ENCODE data around the gene LBHD2.
A peak's percentile ranks its signal among the peaks of the same experiment; 100 is the strongest.

The LBHD2 gene

DNA sequence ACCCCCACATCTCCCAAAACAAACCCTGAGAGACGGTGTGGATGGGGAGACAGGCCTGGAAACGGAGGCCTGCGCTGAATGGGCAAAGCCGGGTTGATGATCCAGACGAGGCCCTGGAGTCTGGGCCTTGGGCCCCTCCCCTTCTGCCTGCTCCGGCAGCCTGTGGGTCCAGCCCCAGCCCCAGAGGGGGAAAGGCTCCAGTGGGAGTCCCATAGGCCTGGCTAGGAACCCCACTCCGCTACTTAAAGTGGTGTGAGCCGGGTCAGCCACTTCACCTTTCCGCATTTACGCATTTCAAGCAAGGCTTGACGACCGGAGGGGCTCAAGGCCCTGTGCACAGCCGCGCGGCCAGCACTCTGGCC, 38.6 kb downstream of the LBHD2 start:
- DNase-seq, result no peak

DNA sequence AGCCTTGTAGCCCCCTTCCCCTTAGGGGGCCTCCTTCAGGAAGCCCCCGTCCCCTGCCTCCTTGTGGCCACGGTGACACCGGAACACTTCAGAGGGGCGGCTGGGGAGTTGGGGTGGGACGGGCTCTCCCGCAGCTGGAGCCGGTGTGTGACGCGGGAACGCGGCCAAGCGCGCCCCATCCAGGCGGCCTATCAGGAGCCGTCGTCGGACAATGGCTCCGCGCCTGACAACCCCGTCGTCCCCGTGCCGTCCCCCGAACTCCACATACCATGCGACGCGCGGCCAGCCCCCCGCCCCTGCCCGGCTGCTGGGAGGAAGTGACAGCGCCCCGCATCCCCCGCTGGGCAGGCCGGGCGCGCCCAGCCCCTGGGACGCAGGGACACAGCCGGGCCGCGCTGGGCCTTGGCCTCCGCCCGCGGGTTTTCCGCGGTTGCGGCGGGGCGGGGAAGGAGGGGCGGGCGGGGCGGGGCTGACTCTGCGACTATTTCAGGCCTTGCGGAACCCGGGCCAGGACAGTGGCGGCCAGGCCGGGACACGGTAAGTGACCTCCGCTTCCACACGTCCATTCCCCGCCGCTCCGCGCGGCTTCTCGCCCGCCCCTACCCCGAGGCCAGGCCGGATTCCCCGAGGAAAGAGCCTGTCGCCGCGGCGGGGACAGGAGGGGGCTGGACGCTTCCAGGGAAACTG, 39.1 kb downstream of the LBHD2 start, which contains the start of gene TNFAIP2:
Gene TNFAIP2, plus strand, starts transcription at position 515 of the 687 bp plus-strand sequence. CDS start 2,997 bp downstream, outside the sequence.
- DNase-seq, result peak; percentile 76

GRCh38 chr14:103123634-103124500, 39.9 kb downstream of the LBHD2 start:
- DNase-seq, result no peak

DNA sequence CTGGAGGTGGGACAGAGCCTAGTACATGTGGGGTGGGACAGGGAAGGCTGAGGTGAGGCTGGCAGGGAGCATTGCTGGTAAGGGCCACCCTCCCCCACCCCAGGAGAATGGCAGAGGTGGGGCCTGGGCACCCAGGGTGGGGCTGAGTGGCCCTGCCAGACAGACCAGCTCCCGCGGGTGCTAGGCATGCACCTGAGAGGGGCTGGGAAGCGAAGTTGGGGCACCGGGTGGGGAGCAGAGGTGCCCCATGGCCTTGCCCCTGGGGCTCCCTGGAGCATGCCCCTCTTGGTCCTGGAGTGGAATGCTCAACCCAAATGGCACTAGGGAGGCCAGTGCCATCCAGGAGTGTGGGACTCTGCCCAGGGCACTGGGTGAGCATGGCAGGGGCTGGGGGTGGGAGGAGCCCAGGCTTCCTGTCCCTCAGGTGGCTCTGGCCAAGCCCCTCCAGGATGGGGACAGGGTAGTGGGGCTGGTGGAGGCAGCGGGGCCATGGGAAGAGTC, 40.5 kb downstream of the LBHD2 start:
- no peak for DNase-seq

- no peak for DNase-seq
Observed at GRCh38 chr14:103125098-103126070, 41.4 kb downstream of the LBHD2 start.

- DNase-seq, result no peak
Observed at GRCh38 chr14:103126088-103126872, 42.3 kb downstream of the LBHD2 start.

- no peak for DNase-seq
Observed at GRCh38 chr14:103126873-103127304, 42.9 kb downstream of the LBHD2 start.

- no peak for DNase-seq
Observed at GRCh38 chr14:103127356-103127755, 43.3 kb downstream of the LBHD2 start.

DNA sequence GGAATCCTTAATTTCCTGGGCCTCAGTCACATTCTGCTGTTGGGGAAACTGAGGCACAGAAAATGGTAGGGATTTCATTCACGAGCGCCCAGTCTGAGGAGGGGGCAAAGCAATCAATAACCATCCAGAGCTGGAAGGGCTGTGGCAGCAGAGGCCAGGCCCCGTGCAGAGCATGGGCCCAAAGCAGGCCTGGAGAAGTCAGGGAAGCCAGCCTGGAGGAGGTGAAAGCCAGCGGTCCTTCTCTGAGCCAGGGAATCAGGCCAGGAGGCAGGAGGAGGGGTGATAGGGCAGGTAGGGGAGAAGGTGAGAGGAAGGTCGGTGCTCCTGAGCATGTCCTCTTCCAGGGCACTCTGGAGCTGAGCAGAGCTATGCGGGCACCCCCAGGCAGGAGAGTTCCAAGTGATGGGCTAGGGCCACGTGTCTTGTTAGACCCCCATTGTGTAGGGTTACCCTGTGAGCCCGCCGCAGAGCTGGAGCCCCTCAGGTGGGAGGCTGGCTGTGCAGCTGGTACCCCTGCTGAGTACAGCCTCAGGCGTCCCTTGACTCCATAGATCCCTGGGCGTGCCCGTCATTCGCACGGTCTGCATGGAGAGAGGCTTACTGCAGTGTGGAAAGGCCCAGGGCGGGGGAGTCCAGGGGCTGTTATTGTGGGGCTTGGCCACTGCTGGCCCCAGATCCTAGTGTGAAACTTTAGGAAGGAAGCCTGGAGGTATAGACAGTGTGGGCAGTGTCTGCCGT, 44.0 kb downstream of the LBHD2 start:
- no peak for DNase-seq

- peak; percentile 23 for DNase-seq
Observed at GRCh38 chr14:103128631-103129300, 44.8 kb downstream of the LBHD2 start.

GRCh38 chr14:103129301-103130016, 45.4 kb downstream of the LBHD2 start:
- no peak for DNase-seq

- no peak for DNase-seq
Observed at GRCh38 chr14:103130017-103130764, 46.2 kb downstream of the LBHD2 start.

- peak; percentile 71 for DNase-seq
Observed at GRCh38 chr14:103130965-103131364, 47.0 kb downstream of the LBHD2 start.

DNA sequence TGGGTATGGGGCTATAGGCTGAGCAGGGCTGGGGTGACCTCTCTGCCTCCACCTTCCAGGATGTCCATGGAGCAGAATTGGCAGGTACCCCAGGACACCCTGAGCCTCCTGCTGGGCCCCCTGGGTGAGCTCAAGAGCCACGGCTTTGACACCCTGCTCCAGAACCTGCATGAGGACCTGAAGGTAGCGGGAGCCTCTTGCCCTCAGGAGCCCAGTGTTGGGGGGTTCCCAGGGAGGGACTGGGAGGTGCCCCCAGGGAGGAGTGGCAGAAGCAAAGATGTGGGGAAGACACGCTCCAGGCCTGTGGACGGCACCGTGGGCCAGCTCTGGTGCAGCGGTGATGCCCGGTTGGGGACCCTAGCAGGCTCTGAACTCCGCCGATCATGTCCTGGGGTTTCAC, 47.6 kb downstream of the LBHD2 start:
- no peak for DNase-seq

DNA sequence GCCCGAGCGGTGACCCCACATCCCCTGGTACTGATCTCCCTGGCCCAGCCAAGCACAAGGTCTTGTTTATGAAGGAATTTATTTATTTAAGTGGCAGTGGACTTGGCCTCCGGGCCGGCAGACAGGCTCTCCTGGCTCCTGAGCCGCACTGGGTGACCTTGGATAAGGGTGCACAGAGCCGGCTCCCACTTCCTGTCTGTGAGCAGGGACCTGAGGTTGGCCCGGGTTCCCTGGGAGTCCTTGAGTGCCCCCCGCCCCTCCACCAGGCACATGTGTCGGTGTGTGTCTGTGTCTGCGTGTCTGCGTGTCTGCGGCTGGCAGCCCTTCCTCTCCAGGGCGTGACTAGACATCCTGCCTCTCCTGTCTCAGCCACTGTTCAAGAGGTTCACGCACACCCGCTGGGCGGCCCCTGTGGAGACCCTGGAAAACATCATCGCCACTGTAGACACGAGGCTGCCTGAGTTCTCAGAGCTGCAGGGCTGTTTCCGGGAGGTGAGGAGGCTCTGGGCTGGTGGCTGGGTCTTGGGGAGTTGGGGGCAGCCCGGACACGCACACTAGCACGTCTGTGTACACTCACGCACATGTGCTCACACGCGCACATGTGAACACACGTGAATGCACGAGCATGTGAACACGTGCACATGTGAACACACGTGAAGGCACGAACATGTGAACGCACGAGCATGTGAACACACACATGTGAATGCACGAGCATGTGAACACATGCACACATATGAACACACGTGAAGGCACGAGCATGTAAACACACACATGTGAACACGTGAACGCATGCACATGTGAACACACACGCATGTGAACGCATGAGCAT, 48.6 kb downstream of the LBHD2 start:
- no peak for DNase-seq

GRCh38 chr14:103133210-103134140, 49.5 kb downstream of the LBHD2 start:
- DNase-seq, result no peak

DNA sequence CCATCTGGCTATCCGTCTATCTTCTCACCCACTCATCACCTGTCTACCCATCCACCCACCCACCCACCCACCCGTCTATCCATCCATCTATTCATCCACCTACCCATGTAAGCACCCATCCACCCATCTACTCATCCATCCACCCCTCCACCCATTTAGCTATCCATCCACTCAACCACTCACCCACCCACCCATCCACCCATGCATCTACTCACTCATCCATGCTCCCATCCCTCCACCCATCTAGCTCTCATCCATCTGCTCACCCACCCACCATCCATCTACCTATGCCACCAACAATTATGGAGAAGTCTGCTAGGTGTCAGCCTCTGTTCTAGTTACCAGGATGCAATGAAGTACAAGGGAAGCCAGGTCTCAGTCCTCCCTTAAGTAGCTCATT, 50.4 kb downstream of the LBHD2 start:
- DNase-seq, result no peak

Measured in femur (tissue), 1 donor.